Glomerular visceral epithelial cell (primary cell): ENCODE data around the gene DOCK4.

Experiments used
- DNase-seq: peaks from one replicate; pipeline ENCODE4 v3.0.0-alpha.2; 2016; ENCODE audit errors: extremely low spot score

The DOCK4 gene

DNA sequence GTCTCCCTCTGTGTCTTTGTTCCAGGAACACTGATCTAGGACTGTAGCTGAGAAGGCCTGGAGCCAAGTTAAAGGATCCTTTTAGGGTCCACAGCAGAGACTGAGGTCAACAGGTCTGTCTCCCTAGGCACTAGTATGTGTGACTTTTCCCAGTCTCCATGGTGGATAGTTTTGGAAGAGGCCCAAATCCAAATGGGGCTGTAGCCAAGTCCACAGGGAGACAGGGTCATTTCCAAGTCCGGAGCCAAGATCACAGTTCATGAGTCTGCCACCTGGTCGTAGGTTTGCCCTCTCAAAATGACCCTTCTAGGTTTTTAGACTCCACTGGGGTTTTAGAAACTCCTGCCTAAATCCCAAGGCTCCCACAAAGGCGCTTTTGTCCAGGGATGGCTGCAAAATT lies 17.1 kb upstream of the DOCK4 start:
- DNase-seq = no peak

DNA sequence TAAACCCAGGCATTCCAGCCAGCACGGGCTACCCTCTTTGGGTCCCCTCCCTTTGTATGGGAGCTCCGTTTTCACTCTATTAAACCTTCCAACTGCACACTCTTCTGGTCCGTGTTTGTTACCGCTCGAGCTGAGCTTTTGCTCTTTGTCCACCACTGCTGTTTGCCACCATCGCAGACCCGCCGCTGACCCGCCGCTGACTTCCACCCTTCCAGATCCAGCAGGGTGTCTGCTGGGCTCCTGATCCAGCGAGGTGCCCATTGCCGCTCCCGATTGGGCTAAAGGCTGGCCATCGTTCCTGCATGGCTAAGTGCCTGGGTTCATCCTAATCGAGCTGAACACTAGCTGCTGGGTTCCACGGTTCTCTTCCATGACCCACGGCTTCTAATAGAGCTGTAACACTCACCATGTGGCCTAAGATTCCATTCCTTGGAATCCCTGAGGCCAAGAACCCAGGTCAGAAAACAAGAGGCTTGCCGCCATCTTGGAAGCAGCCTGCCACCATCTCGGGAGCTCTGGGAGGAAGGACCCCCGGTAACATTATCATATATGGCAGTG lies 14.8 kb upstream of the DOCK4 start:
- no peak for DNase-seq

DNA sequence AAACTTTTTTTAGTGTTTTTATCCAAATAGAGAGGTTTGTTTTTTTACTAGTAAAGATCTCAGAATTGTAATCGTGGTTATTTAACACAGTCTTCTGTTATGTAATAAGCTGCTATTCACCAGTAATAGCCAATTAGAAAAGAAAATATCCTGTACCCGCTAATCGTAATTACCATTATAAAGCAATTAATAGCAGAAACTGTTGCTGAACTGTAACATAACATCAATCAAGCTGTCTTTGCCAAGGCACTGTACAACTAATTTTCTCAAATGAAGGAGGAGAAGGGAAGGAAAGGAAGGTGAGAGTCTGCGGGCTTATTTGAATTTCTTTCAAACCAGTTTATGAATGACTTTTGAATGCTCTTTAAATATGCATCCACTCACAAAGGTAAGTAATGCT lies 9.6 kb upstream of the DOCK4 start:
- no peak for DNase-seq

DNA sequence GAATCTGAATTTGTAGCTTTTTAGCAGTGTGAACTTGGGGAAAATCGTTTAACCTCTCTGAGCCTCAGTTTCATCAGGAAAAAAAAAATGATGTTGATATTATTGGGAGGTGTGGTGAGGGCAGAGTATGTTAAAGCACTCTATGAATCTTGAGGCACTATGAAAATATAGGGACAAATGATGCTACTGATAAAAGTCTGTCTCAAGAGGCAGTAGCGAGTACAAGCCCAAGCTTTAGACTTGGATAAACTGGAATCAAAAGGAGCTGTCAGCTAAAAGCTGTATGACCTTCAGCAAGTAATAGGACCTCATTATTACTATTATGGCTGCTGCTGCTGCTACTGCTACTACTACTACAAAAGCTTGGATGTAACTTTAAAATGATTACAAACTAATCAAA lies 8.7 kb upstream of the DOCK4 start:
- no peak for DNase-seq

DNA sequence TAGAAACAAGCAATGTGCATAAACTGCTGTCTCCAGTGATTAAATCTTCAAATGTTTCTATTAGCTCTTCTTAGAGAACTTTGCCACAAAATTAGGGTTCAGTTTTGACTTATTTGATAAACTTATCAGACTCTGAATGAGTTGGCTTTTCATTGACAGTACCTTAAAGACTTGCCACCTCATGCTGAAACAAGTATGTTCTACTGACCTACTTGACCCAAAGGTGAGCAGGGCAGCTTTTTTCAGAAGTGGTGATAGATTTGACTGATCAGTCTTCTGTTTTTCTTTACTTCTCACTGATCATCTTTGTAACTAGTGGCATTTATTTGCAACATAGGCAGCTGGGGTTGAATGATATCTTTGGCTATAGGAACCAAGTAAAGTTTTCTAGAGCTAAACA lies 8.1 kb upstream of the DOCK4 start:
- no peak for DNase-seq

DNA sequence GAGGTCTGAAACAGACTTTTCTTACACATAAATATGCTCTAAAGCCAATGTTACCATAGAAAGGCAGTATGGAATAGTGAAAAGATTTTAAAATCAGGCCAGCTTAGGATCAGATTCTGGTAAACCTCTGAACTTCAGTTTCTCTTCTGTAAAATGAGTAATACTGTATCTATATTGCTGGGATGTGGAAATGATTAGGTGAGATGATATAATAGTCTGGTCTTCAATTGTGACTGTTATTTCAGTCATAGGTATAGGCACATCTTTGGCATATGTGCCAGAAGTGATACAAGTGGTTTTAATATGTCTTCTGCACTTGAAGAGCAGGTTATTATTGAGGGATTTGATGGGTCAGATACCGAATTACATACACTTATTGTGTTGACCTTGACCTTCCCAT lies 7.5 kb upstream of the DOCK4 start:
- no peak for DNase-seq

DNA sequence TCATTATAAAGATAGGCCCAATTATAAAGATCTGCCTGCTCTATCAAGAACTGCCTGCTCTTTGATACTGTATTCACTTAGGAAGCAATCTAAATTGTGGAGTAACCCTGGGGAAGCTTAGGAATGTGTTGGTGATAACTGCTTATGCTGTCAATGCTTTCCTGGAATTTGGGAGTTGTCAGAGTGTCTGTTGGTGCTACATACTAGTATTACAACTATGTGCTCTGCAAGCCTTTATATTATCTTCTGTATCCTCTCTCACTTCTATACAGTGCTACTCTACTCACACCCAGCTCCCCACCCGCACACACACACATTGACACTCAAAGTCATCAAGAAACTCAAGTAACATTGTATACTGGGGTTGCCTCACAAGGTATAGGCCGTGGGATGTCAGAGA lies 6.4 kb upstream of the DOCK4 start:
- no peak for DNase-seq

DNA sequence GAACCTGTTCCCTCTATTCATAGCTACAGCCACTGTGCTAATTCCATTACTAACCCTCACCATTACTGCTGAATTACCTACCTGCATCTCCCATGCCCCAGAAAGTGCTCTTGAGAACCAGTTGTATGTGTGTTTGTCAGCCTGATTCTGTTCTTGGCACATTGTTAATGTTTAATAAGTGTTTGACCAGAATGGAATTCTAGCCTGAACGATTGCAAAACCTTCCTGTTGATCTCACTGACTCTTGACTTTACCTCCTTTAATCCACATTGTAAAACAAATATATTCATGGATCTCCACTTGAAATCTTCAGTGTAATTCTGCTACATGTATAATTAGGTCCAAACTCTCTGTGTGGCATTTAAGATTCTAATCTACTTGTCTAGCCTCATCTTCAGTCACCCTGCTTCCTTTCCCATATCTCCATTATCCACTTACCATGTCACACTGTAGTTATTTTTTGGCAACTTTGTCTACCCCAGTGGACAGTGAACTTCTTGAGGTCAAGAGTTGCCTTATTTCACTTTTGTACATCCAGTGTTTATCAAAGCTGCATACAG lies 5.2 kb upstream of the DOCK4 start:
- DNase-seq = peak; percentile 42

DNA sequence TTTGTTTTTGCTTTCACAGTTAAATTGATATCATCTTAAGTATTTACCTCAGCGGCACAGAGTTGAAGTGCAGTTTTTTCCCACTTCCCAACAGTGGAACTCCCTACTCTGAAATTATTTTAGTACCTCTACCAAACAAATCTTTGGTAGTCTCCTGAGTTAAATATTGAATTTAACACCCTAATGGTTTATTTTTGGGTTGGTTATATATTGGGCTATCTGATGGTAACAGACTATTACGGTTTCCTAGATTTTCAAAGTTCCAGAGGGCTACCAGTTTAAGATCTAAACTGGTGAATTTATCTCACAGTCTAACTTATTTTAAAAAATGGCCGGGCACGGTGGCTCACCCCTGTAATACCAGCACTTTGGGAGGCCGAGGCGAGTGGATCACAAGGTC lies 1.6 kb upstream of the DOCK4 start:
- no peak for DNase-seq

DNA sequence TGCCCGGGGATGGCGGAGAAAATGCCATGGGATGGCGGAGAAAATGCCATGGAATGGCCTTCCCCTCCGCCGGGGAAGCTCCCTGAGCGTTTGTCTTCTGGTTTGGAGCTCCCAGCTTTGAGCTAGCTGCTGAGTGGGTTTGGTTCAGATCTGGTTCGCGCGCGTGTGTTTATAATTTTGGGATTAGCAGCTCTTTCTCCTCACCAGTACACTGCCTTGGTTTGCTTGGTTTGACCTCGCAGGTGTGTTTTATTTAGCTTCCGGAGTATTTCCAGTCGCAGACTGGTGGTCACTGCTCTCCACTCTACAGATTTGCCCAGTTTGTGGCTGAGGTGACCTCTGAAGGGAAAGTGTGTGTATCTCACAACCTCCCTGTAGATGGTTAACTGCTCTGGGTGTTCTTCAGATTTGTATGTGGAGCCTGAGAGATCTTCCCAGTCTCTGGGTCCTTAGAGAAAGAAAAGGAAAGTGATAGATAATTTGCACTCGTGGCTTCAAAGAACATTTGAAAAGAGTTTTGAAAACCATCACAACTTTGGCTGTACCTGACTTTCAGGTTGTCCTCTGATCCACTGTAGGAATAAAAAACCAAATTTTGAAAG lies 893 bp upstream of the DOCK4 start:
- peak; percentile 30 for DNase-seq

DNA sequence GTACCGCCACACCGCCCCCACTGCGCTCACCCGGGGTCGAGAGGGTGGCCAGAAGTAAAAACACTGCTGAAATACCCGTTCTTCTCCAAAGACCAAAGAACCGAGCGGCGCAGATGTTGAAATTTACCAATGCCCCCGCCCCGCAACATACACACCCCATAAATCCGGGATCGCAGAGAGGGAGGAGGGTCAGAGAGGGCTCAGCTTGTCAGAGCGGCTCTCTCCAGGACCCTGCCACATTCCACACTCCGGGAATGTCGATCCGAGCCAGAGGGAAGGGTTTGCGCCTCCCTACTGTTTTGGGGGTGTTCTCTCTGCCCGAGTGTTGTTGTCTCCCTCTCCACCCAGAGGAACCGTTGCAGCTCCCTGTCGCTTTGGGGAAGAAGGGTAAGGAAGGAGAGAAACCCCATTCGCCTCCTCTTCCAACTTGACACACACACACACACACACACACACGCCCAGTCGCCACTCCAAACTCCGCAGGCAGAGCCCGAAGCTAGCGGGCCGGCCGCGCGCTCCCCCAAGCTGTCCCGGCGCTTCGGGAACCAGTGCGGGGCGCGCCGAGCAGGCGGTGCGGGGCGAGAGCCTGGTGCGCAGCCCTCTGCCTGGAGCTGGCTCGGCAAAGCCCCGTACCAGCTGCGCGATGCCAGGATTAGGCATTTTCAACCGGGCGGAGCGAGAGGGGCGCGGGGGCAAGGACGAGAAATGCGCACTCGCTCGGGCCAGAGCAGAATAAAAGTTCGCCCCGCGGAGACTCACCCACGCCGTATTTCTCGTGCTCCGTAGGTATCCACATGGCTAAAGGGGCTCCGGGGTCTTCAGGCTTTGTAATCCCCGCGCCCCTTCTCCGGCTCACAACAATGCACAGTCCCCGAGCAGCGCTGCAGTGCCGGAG lies 609 bp downstream of the DOCK4 start:
- peak; percentile 59 for DNase-seq

DNA sequence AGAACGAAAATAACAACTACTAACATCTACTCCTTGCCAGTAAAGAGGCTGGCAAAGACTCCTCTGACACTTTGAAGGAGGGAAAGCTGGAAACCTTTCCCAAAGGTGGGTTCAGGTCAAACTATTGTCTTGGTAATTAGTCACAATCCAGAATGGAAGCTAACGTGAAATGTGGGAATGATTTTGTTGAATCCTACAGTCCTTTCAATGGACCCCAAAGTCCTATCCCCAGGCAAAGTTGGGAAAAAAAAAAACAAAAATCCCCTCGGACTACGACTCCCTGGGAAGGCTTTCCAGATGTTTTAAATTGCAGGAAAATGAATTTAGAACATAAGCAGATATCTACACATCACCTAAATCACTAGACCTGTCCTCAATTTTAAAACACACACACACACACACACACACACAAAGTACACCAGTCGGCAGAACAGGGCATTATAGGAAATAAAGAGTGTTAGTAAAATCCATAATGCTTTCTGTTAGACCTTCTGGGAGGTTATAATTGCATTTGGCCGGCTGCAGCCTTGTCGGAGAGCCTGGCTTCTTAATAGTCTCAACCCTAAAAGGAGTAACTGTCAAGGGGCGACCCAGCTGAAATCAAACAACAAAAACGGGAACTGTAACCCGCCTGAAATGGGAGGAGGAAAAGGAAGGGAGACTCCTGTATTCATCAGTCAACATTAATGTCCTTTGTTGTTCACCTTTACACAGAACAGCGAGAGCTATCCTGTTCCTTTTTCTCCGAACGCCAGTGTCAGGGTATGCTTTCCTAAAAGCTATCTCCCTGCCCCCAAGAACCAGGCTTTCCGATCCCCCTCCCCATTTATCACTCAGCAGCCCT lies 1.5 kb downstream of the DOCK4 start:
- DNase-seq = no peak

DNA sequence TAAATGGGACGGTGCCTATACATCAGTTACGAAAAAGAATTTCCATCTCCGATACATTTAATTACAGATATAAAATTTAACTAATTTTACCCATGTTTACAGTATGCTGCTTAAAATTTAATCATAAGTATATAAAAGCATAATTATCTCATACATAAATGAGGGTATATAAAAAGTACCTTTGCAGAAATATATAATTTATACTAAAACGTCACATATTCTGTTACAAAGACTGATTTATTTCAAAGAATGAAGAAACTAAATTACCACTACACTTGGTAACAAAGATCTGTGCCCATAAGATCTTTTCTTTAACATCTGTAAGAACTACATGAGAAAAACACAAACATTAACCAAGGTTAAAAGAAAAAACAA lies 2.8 kb downstream of the DOCK4 start:
- no peak for DNase-seq

DNA sequence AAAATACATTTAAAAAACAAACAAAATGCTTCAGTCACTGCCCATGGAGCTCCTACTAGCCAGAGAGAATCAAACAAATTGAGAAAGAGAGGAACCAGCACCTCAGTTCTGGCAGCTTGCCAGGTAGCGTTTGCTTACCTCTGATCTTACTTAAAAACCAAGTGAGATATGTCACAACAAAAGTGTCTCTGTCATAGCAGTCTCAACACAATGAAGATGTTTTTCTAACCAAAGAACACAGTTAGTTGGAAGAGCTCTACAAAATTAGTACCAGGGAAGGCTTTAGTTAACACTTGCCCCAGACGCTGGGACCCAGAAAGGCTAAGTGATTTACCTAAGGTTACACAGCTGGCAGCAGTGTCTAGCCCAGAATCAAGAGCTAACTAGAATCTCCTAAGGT lies 3.4 kb downstream of the DOCK4 start:
- peak; percentile 17 for DNase-seq

DNA sequence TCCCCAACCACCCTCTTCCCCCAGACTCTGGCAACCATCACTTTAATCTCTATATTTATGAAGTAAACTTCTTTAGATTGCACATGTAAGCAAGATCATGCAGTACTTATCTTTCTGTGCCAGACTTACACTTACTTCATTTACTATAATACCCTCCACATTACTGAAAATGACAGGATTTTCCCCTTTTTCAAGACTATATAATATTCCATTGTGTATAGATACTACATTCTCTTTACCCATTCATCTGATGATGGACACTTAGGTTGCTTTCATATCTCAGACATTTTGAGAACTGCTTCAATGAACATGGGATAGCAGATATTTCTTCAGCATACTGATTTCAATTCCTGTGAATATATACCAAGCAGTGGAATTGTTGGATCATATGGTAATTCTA lies 4.4 kb downstream of the DOCK4 start:
- DNase-seq = no peak

DNA sequence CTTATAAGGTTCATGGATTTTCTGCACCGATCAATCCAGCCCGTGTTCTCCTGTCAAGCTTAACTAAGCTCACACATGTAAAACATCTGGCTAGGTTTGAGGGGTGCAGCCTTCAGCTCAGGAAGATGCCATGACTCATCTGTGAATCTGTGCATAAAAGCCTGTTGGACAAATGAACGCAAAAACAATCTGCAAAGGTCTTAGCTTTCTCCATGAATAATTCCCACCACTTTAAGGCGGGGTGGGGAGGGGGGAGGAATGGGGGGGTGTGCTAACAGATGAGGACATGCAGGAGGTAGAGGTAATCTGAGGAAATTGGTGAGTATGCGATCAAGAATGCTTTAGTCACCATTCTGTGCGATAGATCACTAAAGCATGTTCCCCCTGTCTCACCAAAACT lies 4.8 kb downstream of the DOCK4 start:
- DNase-seq = peak; percentile 63

DNA sequence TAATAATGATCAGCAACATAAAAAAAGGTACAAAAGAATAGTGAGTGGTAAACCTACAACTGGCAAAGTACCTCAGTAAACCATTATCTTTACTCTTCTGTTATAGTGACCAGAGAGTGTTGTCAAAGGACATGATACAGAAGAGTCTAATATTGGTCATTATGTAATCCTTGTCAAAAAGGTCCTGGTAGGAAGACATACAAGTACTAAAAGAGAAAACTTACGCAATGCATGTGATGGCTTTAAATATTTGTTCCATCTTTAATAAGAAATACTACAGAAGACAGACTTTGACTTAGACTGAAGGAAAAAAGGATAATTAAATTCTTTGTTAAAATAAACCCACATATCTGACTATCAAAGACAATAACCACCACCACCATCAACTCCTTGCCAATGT lies 6.5 kb downstream of the DOCK4 start:
- no peak for DNase-seq

DNA sequence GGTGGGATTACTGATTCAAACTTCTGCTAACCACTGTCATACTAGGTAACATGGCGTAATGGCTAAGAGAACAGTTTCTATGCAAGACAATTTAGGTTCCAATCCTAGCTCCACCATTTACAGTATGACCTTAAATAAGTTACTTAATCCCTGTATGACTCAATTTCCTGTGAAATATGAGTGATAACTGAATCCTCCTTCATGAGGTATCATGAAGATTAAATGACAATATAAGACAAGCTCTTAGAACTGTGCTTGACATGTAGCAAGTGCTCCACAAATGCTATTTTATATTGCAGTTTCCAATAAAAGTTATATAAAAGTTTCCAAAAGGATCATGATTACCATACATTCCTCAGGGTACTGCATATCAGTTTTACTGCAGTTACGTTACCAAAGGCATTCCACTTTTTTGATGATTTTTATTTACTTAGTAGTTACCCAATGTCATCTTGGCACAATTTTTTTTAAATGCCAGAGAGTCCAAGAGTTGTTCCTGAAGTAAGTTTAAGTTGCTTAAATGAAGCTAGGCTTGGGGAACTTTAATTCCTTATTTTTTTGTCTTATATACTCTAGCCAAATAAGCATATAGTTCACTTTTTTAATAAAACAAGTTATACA lies 7.1 kb downstream of the DOCK4 start:
- DNase-seq = no peak

DNA sequence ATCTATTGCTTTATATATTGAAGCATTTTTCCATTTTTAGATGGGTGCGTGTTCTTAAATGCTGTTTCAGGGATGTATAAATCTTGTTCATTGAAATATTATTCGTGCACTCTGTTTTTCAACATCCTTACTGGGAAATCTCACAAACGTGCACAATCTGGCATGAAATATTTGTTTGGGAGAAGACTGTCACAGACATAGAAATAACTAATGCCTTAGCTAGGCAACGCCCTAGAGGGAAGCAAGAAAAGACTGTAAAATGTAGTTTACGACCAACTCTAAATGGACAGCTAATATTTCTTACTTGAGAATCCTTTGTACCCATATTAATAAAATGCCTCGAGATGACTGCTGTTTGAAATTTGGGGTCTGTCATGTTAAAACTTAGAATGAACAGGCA lies 8.9 kb downstream of the DOCK4 start:
- no peak for DNase-seq

DNA sequence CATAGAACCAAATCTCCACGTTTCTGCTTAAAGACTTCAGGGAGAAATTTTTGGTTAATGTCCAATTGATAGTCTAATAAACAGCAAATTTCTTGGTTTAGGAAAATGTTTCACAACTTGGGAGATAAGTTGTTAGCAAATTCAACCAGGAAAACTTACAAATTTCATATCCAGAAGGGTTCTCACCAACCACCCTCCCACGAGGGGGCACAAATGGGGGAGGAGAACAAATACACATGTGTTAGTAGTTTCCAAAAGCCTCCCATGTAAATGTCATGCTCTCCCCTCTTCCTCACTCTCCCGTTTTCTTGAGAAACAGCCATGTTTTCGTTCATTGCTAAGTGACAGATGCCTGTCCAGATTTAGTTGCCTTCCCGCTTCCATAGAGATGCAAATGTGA lies 10.5 kb downstream of the DOCK4 start:
- no peak for DNase-seq

DNA sequence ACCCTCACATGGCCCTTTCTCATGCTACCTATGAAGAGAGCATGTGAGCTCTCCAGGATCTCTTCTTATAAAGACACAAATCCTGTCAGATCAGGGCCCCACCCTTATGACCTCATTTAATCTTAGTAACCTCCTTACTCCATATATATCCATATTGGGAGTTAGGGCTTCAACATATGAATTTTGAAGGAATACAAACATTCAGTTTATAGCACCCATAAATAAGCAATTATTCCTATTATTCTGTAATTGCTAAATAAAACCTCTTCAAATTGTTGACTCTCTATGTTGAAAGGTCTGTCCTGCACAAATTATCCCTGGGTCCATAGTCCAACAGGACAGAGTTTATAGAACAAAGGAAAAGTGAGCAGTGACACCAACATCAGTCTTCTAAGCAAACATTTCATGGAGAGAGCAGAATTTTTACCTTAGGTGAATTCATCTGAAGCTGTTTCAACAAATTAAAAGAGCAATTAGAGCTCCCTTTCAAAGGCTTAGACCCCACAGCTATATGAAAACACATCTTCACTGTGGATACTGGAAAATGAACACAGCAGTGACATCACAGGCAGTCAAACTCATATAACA lies 12.2 kb downstream of the DOCK4 start:
- no peak for DNase-seq
